ENCODE results near the gene RASSF1. TPM values are rescaled to one million over a fixed set of nuclear protein-coding genes. Genes with fewer than 3 reads are reported as not detected.
A peak's percentile ranks its signal among the peaks of the same experiment; 100 is the strongest.

Gene RASSF1
- total and polyA plus RNA-seq, 2 of the 8 experiments (the other 6 are each of a cell fraction or from before 2014, with no cell fraction given): 10.3 to 15.7 TPM

DNA sequence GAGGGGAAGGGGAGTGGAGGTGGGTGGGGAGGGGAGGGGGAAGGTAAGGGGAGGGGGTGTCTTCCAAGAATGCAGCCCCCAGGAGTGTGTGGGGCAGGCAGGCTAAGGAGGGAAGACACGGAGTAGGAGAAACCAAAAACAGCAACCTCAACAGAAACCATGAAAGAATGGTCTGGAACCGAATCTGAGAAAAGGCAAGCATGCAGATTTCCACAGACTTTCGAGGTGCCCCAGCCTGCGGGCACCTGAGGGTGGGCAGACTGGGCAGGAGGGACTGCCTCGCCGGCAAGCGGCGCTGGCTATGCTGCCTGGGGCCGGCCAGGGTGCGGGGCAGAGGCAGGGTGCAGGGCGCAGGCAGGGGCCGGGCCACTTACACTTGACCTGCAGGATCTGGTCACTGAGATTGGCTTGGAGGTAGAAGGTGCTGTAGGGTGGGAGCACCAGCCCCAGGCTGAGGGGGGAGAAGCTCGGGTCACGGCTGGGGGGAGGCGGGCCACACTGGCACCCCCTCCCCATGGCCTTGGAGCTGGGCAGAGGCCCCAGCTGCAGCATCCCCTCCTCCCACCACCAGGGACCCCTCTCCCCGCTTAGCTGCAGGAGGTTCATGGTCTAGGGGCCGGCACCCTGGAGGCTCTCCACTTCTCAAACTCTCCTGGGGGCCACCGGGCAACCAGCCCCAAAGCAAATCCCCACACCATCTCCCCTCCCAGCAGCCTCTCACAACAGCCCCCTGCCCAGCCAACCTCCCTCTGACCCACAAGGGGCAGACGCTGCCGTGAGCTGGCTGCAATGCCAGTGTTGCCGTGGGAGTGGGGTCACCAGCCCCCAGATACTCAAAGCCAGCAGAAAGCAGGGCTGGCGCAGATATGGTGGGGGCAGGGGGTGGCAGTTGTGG lies 34.0 kb upstream of the RASSF1 start:
- Histone ChIP-seq H2AFZ (ENCODE audit: low read length) (no peak overlapping the region), H3K14ac (ENCODE audit: insufficient read length) (no peak overlapping the region), H2BK20ac (ENCODE audit: low read length) (no peak overlapping the region), H3K9ac (replicated peaks in 1 of 4; ENCODE audit: extremely low read depth in 1 of 4, low read depth in 3 of 4, low read length in 3 of 4) (no peak overlapping the region), H3K4me3 (ENCODE audit: extremely low read depth in 1 of 4, insufficient read depth in 2 of 4, low read depth in 3 of 4, low read length in 4 of 4) (no peak overlapping the region), H3K23me2 (ENCODE audit: low read depth, low read length) (0 out of 2 replicates have a peak, but pooled peaks cover 2% of the 10 kb centered on the region), H3K4me2 (ENCODE audit: insufficient read depth in 1 of 2, low read depth in 2 of 2, low read length in 2 of 2) (no peak overlapping the region), H3K56ac (replicated peaks; ENCODE audit: insufficient read length, low read depth, low read length) (peak overlapping the region; percentile 54), H3K18ac (ENCODE audit: extremely low read depth, low read length) (peak overlapping the region; percentile 71; the same call in 1 of the 2 replicates), H3K27ac (ENCODE audit: low read depth, low read length) (no peak overlapping the region), H4K20me1 (replicated peaks in 1 of 2; ENCODE audit: control insufficient read depth in 1 of 2, insufficient read depth in 2 of 2, low read length in 2 of 2) (peaks cover 2 to 4% of the 10 kb centered on the region in 2 experiments), H2AK5ac (ENCODE audit: low read depth, low read length) (peak overlapping the region; percentile 47; the same call in 1 of the 2 replicates), H3K79me2 (ENCODE audit: control insufficient read depth in 1 of 2, insufficient read depth in 2 of 2, low read length in 2 of 2) (no peaks in the 10 kb centered on the region), H2BK15ac (ENCODE audit: low read length) (no peak overlapping the region; the same call in 1 of the 2 replicates), H2BK5ac (ENCODE audit: low read depth, low read length) (peak overlapping the region; percentile 16; the same call in 1 of the 2 replicates), H3K27me3 (replicated peaks in 1 of 4; ENCODE audit: control insufficient read depth in 3 of 4, extremely low read depth in 1 of 4, insufficient read depth in 3 of 4, low read length in 3 of 4) (no peaks in the 10 kb centered on the region; a peak in 1 of 7 replicates), H3K36me3 (ENCODE audit: control insufficient read depth in 2 of 4, insufficient read depth in 4 of 4, low read length in 3 of 4) (no peaks in the 10 kb centered on the region), H2BK120ac (replicated peaks; ENCODE audit: low read depth, low read length) (peak overlapping the region; percentile 55), H4K8ac (ENCODE audit: extremely low read depth, insufficient read depth, low read length) (peak overlapping the region; percentile 57; the same call in 1 of the 2 replicates), H3K9me3 (ENCODE audit: insufficient read depth in 2 of 2, low read depth in 1 of 2, low read length in 1 of 2) (no peaks in the 10 kb centered on the region), H3K79me1 (ENCODE audit: low read depth, low read length) (no peaks in the 10 kb centered on the region), H3K4me1 (replicated peaks in 1 of 4; ENCODE audit: control insufficient read depth in 3 of 4, insufficient read depth in 4 of 4, low read length in 3 of 4) (peaks cover 0 to 34% (median 22%) of the 10 kb centered on the region in 4 experiments; a peak in 6 of 7 replicates), H4K5ac (ENCODE audit: insufficient read length, low read depth, low read length) (peak overlapping the region; percentile 12), H3K4ac (replicated peaks; ENCODE audit: insufficient read length, low read depth, low read length) (peak overlapping the region; percentile 85), H3K23ac (ENCODE audit: insufficient read length) (no peak overlapping the region), H4K91ac (replicated peaks; ENCODE audit: insufficient read length, low read length) (peak overlapping the region; percentile 91), H2BK12ac (ENCODE audit: low read depth, low read length) (peak overlapping the region; percentile 90; the same call in 1 of the 2 replicates)
- FAIRE-seq (no peak), DNase-seq (ENCODE audit: low read depth in 1 of 2, low spot score in 2 of 2) (no peak)
- WGBS, 2 experiments (ENCODE audit: extremely low coverage in 1 of 2, insufficient coverage in 1 of 2, insufficient read length in 1 of 2, insufficient replicate concordance in 2 of 2, low coverage in 1 of 2, low lambda C conversion rate in 2 of 2, missing lambda C conversion rate in 1 of 2): 83% methylated on average over 14 of the region's 22 CpGs; no CpG with 5 or more reads in 1 of the 2 experiments
- TF ChIP-seq RFX5 (IDR thresholded peaks at IDR 0.05; ENCODE audit: borderline replicate concordance, low read depth, low read length) (no peak), RXRA (IDR thresholded peaks at IDR 0.05; ENCODE audit: insufficient read depth, low read depth, low read length) (no peak), BCL11A (IDR thresholded peaks at IDR 0.05; ENCODE audit: low read depth in 2 of 2, low read length in 2 of 2) (no peak)
- ChIA-PET CTCF (ENCODE audit: partially characterized antibody) (interaction anchor here (1.0 to 3.0 kb wide), 10 partner anchors 11 to 175 kb away, joined by 3 to 12 read pairs (median 6); no protein-coding TSS in a partner anchor), POLR2A (ENCODE audit: partially characterized antibody) (interaction anchor here (0.7 to 1.4 kb wide), 7 partner anchors 9 to 195 kb away, joined by 3 to 4 read pairs (median 3); partner anchors contain the start of gene HEMK1)

Data from H1 (cell line).